WTC11 (cell line): Measurements from ENCODE around the gene SPART.

Experiments
- CTCF ChIP-seq: fragments of 200-600 bp; IDR thresholded peaks from 2 replicates; pipeline ENCODE4 v1.8.0; 2022; ENCODE audit warnings: antibody characterized with exemption
- ELF4 ChIP-seq: sonication (generic); formaldehyde crosslinking; IDR thresholded peaks from 2 replicates; pipeline ENCODE4 v1.8.1; 2022; ENCODE audit warnings: low read depth, mild to moderate bottlenecking, moderate library complexity, missing genetic modification reagents
- ESRRA ChIP-seq: sonication (generic); formaldehyde crosslinking; IDR thresholded peaks from 2 replicates; pipeline ENCODE4 v1.8.1; 2022; ENCODE audit warnings: mild to moderate bottlenecking, missing genetic modification reagents, borderline replicate concordance
- IRF1 ChIP-seq: sonication (generic); formaldehyde crosslinking; IDR thresholded peaks from 2 replicates; pipeline ENCODE4 v1.8.0; 2023; ENCODE audit warnings: missing genetic modification reagents
- MAX ChIP-seq: sonication (generic); formaldehyde crosslinking; IDR thresholded peaks from 2 replicates; pipeline ENCODE4 v1.8.0; 2022; ENCODE audit warnings: mild to moderate bottlenecking, missing genetic modification reagents
- NFYB ChIP-seq: sonication (generic); formaldehyde crosslinking; conservative IDR thresholded peaks from 2 replicates; pipeline ENCODE4 v1.8.0; 2022; ENCODE audit warnings: low read depth, missing genetic modification reagents
- TF ChIP-seq, protein P1 (sequence below): sonication (generic); formaldehyde crosslinking; IDR thresholded peaks from 2 replicates; pipeline ENCODE4 v1.8.1; 2022; ENCODE audit warnings: low read depth, missing genetic modification reagents, borderline replicate concordance

GRCh38 chr13:36337938-36338641 is 8.1 kb downstream of the SPART start:
- no peak for TF ChIP-seq CTCF
- no peak for TF ChIP-seq ESRRA (CRISPR knock-in tag)
- no peak for TF ChIP-seq NFYB (CRISPR knock-in tag)
- TF ChIP-seq IRF1 (CRISPR knock-in tag), result no peak
- TF ChIP-seq ELF4, result no peak
- TF ChIP-seq, protein P1, sequence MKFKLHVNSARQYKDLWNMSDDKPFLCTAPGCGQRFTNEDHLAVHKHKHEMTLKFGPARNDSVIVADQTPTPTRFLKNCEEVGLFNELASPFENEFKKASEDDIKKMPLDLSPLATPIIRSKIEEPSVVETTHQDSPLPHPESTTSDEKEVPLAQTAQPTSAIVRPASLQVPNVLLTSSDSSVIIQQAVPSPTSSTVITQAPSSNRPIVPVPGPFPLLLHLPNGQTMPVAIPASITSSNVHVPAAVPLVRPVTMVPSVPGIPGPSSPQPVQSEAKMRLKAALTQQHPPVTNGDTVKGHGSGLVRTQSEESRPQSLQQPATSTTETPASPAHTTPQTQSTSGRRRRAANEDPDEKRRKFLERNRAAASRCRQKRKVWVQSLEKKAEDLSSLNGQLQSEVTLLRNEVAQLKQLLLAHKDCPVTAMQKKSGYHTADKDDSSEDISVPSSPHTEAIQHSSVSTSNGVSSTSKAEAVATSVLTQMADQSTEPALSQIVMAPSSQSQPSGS (CRISPR knock-in tag), result no peak
- no peak for TF ChIP-seq MAX (CRISPR knock-in tag)
